ENCODE measurements around the gene CCDC92B. TPM values are rescaled to one million over a fixed set of nuclear protein-coding genes. Genes with fewer than 3 reads are reported as not detected.

Gene CCDC92B
- total and polyA plus RNA-seq, 8 donors: 0.12 to 1.7 (median 0.48) TPM; not detected in 5

GRCh38 chr17:2705888-2706795, 43.3 kb downstream of the CCDC92B start:
- TF ChIP-seq EP300 (IDR thresholded peaks at IDR 0.05) (no peak), POLR2A (IDR thresholded peaks at IDR 0.05) (no peak), CTCF (IDR thresholded peaks at IDR 0.05) (no peak), POLR2AphosphoS5 (IDR thresholded peaks at IDR 0.05) (no peak)
- WGBS, 5 donors: 84 to 92% (median 87%) methylated on average over 7 to 25 of the region's 25 CpGs
- Histone ChIP-seq H3K27ac (no peak overlapping the region), H3K27me3 (no peaks in the 10 kb centered on the region), H3K9me3 (no peaks in the 10 kb centered on the region), H3K36me3 (peaks cover 24 to 36% (median 36%) of the 10 kb centered on the region in 4 donors), H3K4me1 (peaks cover 44 to 63% (median 58%) of the 10 kb centered on the region in 4 donors), H3K4me3 (no peak overlapping the region)
- intact Hi-C loops (cut with DNase I; ENCODE audit: low total_unique reads): no loop called here
- no peak for DNase-seq

- intact Hi-C loops (cut with DNase I; ENCODE audit: low total_unique reads): no loop called here
- H3K4me1 ChIP-seq: peaks cover 40 to 55% (median 49%) of the 10 kb centered on the region in 4 donors
- TF ChIP-seq POLR2A (IDR thresholded peaks at IDR 0.05) (no peak), CTCF (IDR thresholded peaks at IDR 0.05) (no peak), EP300 (IDR thresholded peaks at IDR 0.05) (no peak), POLR2AphosphoS5 (IDR thresholded peaks at IDR 0.05) (no peak)
- DNase-seq: no peak
- peaks cover 33 to 45% (median 44%) of the 10 kb centered on the region in 4 donors for H3K36me3 ChIP-seq
- H3K27me3 ChIP-seq: no peaks in the 10 kb centered on the region
- no peaks in the 10 kb centered on the region for H3K9me3 ChIP-seq
- H3K27ac ChIP-seq: no peak overlapping the region
- WGBS, 5 donors: 84 to 88% (median 86%) methylated on average over 7 of the region's 7 CpGs
- H3K4me3 ChIP-seq: no peak overlapping the region
These were observed 44.2 kb downstream of the CCDC92B start for GRCh38 chr17:2705263-2705662.

GRCh38 chr17:2704890-2705248, 44.6 kb downstream of the CCDC92B start:
- Histone ChIP-seq H3K4me1 (peaks cover 36 to 51% (median 45%) of the 10 kb centered on the region in 4 donors), H3K4me3 (no peak overlapping the region), H3K27me3 (no peaks in the 10 kb centered on the region), H3K9me3 (no peaks in the 10 kb centered on the region), H3K36me3 (peaks cover 36 to 49% (median 48%) of the 10 kb centered on the region in 4 donors), H3K27ac (no peak overlapping the region)
- intact Hi-C loops (cut with DNase I; ENCODE audit: low total_unique reads): no loop called here
- WGBS, 5 donors: 74 to 81% (median 79%) methylated on average over 4 of the region's 4 CpGs
- no peak for DNase-seq
- TF ChIP-seq CTCF (IDR thresholded peaks at IDR 0.05): no peak
- TF ChIP-seq POLR2A (IDR thresholded peaks at IDR 0.05): no peak
- no peak for TF ChIP-seq POLR2AphosphoS5 (IDR thresholded peaks at IDR 0.05)
- TF ChIP-seq EP300 (IDR thresholded peaks at IDR 0.05): no peak

GRCh38 chr17:2704031-2704889, 45.2 kb downstream of the CCDC92B start:
- intact Hi-C loops (cut with DNase I; ENCODE audit: low total_unique reads): no loop called here
- no peaks in the 10 kb centered on the region for H3K9me3 ChIP-seq
- TF ChIP-seq POLR2AphosphoS5 (IDR thresholded peaks at IDR 0.05) (no peak), POLR2A (IDR thresholded peaks at IDR 0.05) (no peak), CTCF (IDR thresholded peaks at IDR 0.05) (no peak), EP300 (IDR thresholded peaks at IDR 0.05) (no peak)
- no peaks in the 10 kb centered on the region for H3K27me3 ChIP-seq
- peaks cover 30 to 45% (median 39%) of the 10 kb centered on the region in 4 donors for H3K4me1 ChIP-seq
- no peak overlapping the region for H3K4me3 ChIP-seq
- WGBS, 5 donors: 81 to 90% (median 87%) methylated on average over 29 to 38 of the region's 38 CpGs
- no peak overlapping the region for H3K27ac ChIP-seq
- H3K36me3 ChIP-seq: peaks cover 40 to 55% (median 54%) of the 10 kb centered on the region in 4 donors
- no peak for DNase-seq

Data from stomach (tissue), 9 donors.